Cardiac fibroblast (primary cell): ENCODE results near the gene TAGAP.

Source experiments
- DNase-seq, 2 donors: peaks; one replicate each; pipeline versions ENCODE4 v3.0.0 to v3.0.0-alpha.2; 2010; ENCODE audit warnings: low read depth in 2 of 2
- H3K4me3 ChIP-seq, 2 donors: replicated peaks in 1 of 2; 1 replicate in 1 of 2; 2 replicates in 1 of 2; pipeline ENCODE4 v1.5.1; 2011; ENCODE audit warnings: low read depth in 2 of 2, low read length in 2 of 2, mild to moderate bottlenecking in 2 of 2, moderate library complexity in 1 of 2
- TF ChIP-seq, protein P1 (sequence below): IDR thresholded peaks from one replicate; pipeline ENCODE4 v1.5.1; 2011; ENCODE audit warnings: low read depth, mild to moderate bottlenecking, low read length, inconsistent platforms

Gene TAGAP

GRCh38 chr6:159059141-159059540 is 14.3 kb upstream of the TAGAP start:
- no peak for DNase-seq
- TF ChIP-seq, protein P1, sequence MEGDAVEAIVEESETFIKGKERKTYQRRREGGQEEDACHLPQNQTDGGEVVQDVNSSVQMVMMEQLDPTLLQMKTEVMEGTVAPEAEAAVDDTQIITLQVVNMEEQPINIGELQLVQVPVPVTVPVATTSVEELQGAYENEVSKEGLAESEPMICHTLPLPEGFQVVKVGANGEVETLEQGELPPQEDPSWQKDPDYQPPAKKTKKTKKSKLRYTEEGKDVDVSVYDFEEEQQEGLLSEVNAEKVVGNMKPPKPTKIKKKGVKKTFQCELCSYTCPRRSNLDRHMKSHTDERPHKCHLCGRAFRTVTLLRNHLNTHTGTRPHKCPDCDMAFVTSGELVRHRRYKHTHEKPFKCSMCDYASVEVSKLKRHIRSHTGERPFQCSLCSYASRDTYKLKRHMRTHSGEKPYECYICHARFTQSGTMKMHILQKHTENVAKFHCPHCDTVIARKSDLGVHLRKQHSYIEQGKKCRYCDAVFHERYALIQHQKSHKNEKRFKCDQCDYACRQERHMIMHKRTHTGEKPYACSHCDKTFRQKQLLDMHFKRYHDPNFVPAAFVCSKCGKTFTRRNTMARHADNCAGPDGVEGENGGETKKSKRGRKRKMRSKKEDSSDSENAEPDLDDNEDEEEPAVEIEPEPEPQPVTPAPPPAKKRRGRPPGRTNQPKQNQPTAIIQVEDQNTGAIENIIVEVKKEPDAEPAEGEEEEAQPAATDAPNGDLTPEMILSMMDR, result no peak
- H3K4me3 ChIP-seq, result no peak overlapping the region

GRCh38 chr6:159056899-159057298 is 12.1 kb upstream of the TAGAP start:
- TF ChIP-seq, protein P1, result no peak
- no peak for DNase-seq
- no peak overlapping the region for H3K4me3 ChIP-seq

DNA sequence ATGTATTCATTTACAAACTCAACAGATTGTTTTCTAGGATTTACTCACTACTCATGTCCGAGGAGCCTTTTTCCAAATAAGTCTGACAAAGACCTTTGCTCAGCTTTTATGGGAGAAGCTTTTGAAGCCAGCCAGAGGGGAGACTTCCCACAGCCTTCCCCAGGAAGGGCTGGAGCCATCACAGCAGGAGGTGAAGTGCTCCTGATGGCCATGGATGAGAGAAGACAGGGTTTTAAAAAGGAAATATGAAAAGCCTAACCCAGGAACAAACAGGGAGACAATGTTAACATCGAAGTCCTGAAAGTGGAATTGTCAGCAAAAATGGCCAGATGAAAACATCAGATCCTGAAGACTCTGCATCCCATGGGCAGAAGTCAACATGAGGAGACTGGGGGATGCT is 11.6 kb upstream of the TAGAP start:
- TF ChIP-seq, protein P1, result no peak
- H3K4me3 ChIP-seq, result no peak overlapping the region
- no peak for DNase-seq

GRCh38 chr6:159056003-159056402 is 11.2 kb upstream of the TAGAP start:
- DNase-seq, result no peak
- H3K4me3 ChIP-seq, result no peak overlapping the region
- TF ChIP-seq, protein P1, result no peak

GRCh38 chr6:159053781-159054398 is 9.1 kb upstream of the TAGAP start:
- no peak for DNase-seq
- no peak overlapping the region for H3K4me3 ChIP-seq
- TF ChIP-seq, protein P1, result no peak

DNA sequence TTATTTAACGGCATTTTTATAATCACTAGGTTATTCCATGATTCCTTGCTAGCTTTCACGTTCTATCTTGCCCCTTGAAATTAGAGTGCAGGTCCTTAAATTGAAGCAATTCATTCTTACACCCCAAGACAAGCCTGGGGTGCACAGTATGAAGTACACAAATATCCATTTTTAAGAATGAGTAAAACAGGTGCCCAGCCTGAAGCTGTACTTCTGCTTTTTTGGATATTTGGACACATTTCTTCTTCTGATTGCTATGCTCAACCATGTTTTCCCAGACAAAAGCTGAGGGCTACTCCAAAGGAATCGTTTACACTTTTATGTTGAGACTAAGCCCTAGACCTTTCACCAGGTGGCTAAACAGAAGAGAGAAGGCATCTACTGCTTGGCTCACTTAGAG is 7.9 kb upstream of the TAGAP start:
- TF ChIP-seq, protein P1, result no peak
- no peak for DNase-seq
- no peak overlapping the region for H3K4me3 ChIP-seq
